DMS114 treated with DMSO at 0.1 percent for 48 hours (cell line): Measurements from ENCODE around the gene CDKL4.
"Not testable (repeated sequence)": the region's sequence is repeated elsewhere in the genome, so short reads cannot be mapped to it uniquely, and the experiment has no call there.

Experiments
- DNase-seq: peaks from one replicate; lab custom pipeline; 2025; ENCODE audit not compliant: unreplicated experiment; lab: John Stamatoyannopoulos, UW

The CDKL4 gene

GRCh38 chr2:39243469-39244123 lies at the start of gene CDKL4:
TSS of gene CDKL4 (minus strand) at chr2:39243970.
- DNase-seq = no peak

- DNase-seq = no peak
These were observed 46.7 kb upstream of the CDKL4 start for GRCh38 chr2:39290433-39290832.

GRCh38 chr2:39289609-39290008 lies 45.8 kb upstream of the CDKL4 start:
- no peak for DNase-seq

GRCh38 chr2:39283561-39283960 lies 39.8 kb upstream of the CDKL4 start:
- no peak for DNase-seq

GRCh38 chr2:39281391-39281790 lies 37.6 kb upstream of the CDKL4 start:
- no peak for DNase-seq

- DNase-seq = no peak
These were observed 31.2 kb upstream of the CDKL4 start for GRCh38 chr2:39275016-39275415.

GRCh38 chr2:39269941-39270340 lies 26.2 kb upstream of the CDKL4 start:
- DNase-seq = no peak

GRCh38 chr2:39266916-39267434 lies 23.2 kb upstream of the CDKL4 start:
- no peak for DNase-seq

GRCh38 chr2:39266139-39266805 lies 22.5 kb upstream of the CDKL4 start:
- no peak for DNase-seq

- DNase-seq = no peak
These were observed 21.5 kb upstream of the CDKL4 start for GRCh38 chr2:39265315-39265714.

- no peak for DNase-seq
These were observed 21.0 kb upstream of the CDKL4 start for GRCh38 chr2:39264733-39265132.

- no peak for DNase-seq
These were observed 16.3 kb upstream of the CDKL4 start for GRCh38 chr2:39260087-39260486.

- DNase-seq = no peak
These were observed 12.3 kb upstream of the CDKL4 start for GRCh38 chr2:39256040-39256439.

GRCh38 chr2:39252888-39253518 lies 9.2 kb upstream of the CDKL4 start:
- DNase-seq = no peak

GRCh38 chr2:39247512-39248043 lies 3.8 kb upstream of the CDKL4 start:
- no peak for DNase-seq

GRCh38 chr2:39246382-39246980 lies 2.7 kb upstream of the CDKL4 start:
- no peak for DNase-seq

GRCh38 chr2:39244963-39245625 lies 1.3 kb upstream of the CDKL4 start:
- DNase-seq = peak; percentile 20

- not testable (repeated sequence) for DNase-seq
These were observed 582 bp upstream of the CDKL4 start for GRCh38 chr2:39244241-39244862.

GRCh38 chr2:39241588-39241987 lies 2.2 kb downstream of the CDKL4 start:
- no peak for DNase-seq

GRCh38 chr2:39240758-39241157 lies 3.0 kb downstream of the CDKL4 start:
- DNase-seq = no peak
